A549 (cell line): ENCODE measurements around the gene SCN9A. TPM values are rescaled to one million over a fixed set of nuclear protein-coding genes. Genes with fewer than 3 reads are reported as not detected.

ENCODE experiments used
- ATAC-seq, 2 experiments: fragments of 200-7000 bp in 1 of 2; fragments of >200 bp in 1 of 2; cut with Nextera tagmentation in 1 of 2; cut with Tn5 transposase in 1 of 2; 3 replicates each; pipeline versions ENCODE4 v1.8.0 to v1.9.1; 2018 to 2020; ENCODE audit warnings: mild to moderate bottlenecking in 1 of 2, moderate library complexity in 1 of 2
- CTCF ChIA-PET: fragments of 300-600 bp; sonication (Branson Sonifier 250); formaldehyde crosslinking; extraction: SDS; loops from one replicate; lab custom pipeline; 2021; ENCODE audit warnings: antibody characterized with exemption, inconsistent platforms; lab: Yijun Ruan, JAX
- POLR2A ChIA-PET: fragments of 350-600 bp; formaldehyde crosslinking; extraction: SDS; loops from one replicate; lab custom pipeline; 2021; ENCODE audit warnings: antibody characterized with exemption, inconsistent platforms; lab: Yijun Ruan, JAX
- DNase-seq, 2 experiments: peaks; one replicate each; pipeline versions ENCODE4 v3.0.0 to v3.0.0-alpha.2; 2011 to 2016; ENCODE audit warnings: low read depth in 1 of 2, low spot score in 1 of 2
- FAIRE-seq: peaks from 2 replicates; lab custom pipeline; 2011; peaks lifted over from hg19 to GRCh38; lab: Jason Lieb, UNC
- H3K27ac ChIP-seq, 2 experiments: fragments of >200 bp; sonication (Bioruptor Twin); formaldehyde crosslinking; 3 replicates each; pipeline ENCODE4 v1.5.1; 2016 to 2017
- H3K4me1 ChIP-seq: fragments of >200 bp; sonication (Bioruptor Twin); formaldehyde crosslinking; 3 replicates; pipeline ENCODE4 v1.6.1; 2016
- H3K4me2 ChIP-seq: fragments of >200 bp; sonication (Bioruptor Twin); formaldehyde crosslinking; 3 replicates; pipeline ENCODE4 v1.6.1; 2016
- H3K4me3 ChIP-seq: fragments of >200 bp; sonication (Bioruptor Twin); formaldehyde crosslinking; 3 replicates; pipeline ENCODE4 v1.5.1; 2016
- H3K9me3 ChIP-seq: fragments of >200 bp; sonication (Bioruptor Twin); formaldehyde crosslinking; 3 replicates; pipeline ENCODE4 v1.6.1; 2016
- BHLHE40 ChIP-seq: IDR thresholded peaks from 2 replicates; pipeline ENCODE4 v1.6.1; 2012; ENCODE audit warnings: low read depth, low read length, inconsistent platforms
- CHD2 ChIP-seq: fragments of 150-350 bp; IDR thresholded peaks from 2 replicates; pipeline ENCODE4 v1.6.1; 2014; ENCODE audit warnings: low read length; ENCODE audit not compliant: partially characterized antibody
- EP300 ChIP-seq, 2 experiments: fragments of >200 bp; sonication (Bioruptor Twin); formaldehyde crosslinking; IDR thresholded peaks; 2 replicates in 1 of 2; 3 replicates in 1 of 2; pipeline ENCODE4 v1.6.1; 2016 to 2017
- FOSL2 ChIP-seq, 2 experiments: fragments of 450-650 bp in 1 of 2; fragments of >200 bp in 1 of 2; sonication (Bioruptor Twin) in 1 of 2; formaldehyde crosslinking; IDR thresholded peaks; 2 replicates each; pipeline versions ENCODE4 v1.5.0 to v1.6.1; 2016 to 2020; ENCODE audit warnings: mild to moderate bottlenecking in 1 of 2, moderate library complexity in 1 of 2
- FOXS1 ChIP-seq: fragments of 250-450 bp; sonication (Bioruptor Pico); IDR thresholded peaks from 2 replicates; pipeline ENCODE4 v1.5.0; 2020; ENCODE audit warnings: mild to moderate bottlenecking, moderate library complexity
- HDAC2 ChIP-seq: fragments of 200-600 bp; sonication (generic); IDR thresholded peaks from 2 replicates; pipeline ENCODE4 v1.6.1; 2016
- HOXA7 ChIP-seq: fragments of 250-450 bp; sonication (Bioruptor Pico); IDR thresholded peaks from 2 replicates; pipeline ENCODE4 v1.5.0; 2020; ENCODE audit warnings: mild to moderate bottlenecking, moderate library complexity
- HOXB13 ChIP-seq: fragments of 250-450 bp; sonication (Bioruptor Pico); IDR thresholded peaks from 2 replicates; pipeline ENCODE4 v1.5.0; 2020; ENCODE audit warnings: low read depth, mild to moderate bottlenecking, moderate library complexity
- KDM1A ChIP-seq: fragments of 200-600 bp; sonication (generic); IDR thresholded peaks from 2 replicates; pipeline ENCODE4 v1.6.1; 2016; ENCODE audit warnings: low read depth, mild to moderate bottlenecking
- MAFK ChIP-seq: fragments of 450-650 bp; IDR thresholded peaks from 2 replicates; pipeline ENCODE4 v1.6.1; 2014; ENCODE audit not compliant: partially characterized antibody
- MAZ ChIP-seq: fragments of 150-350 bp; IDR thresholded peaks from 2 replicates; pipeline ENCODE4 v1.6.1; 2014; ENCODE audit warnings: antibody characterized with exemption, low read depth, low read length, borderline replicate concordance
- NPAS2 ChIP-seq: fragments of 250-450 bp; sonication (Bioruptor Pico); IDR thresholded peaks from 2 replicates; pipeline ENCODE4 v1.8.0; 2022; ENCODE audit warnings: mild to moderate bottlenecking, moderate library complexity, borderline replicate concordance
- NR3C1 ChIP-seq: fragments of >200 bp; sonication (Bioruptor Twin); formaldehyde crosslinking; IDR thresholded peaks from 3 replicates; pipeline ENCODE4 v1.6.1; 2017
- POLR2A ChIP-seq: IDR thresholded peaks from 2 replicates; pipeline ENCODE4 v1.6.1; 2012; ENCODE audit warnings: mild to moderate bottlenecking, low read length
- POLR2AphosphoS2 ChIP-seq: conservative IDR thresholded peaks from 2 replicates; pipeline ENCODE4 v1.6.1; 2012; ENCODE audit warnings: low read length, improper control_type of control experiment, inconsistent platforms
- RAD21 ChIP-seq, 2 experiments: fragments of >200 bp in 1 of 2; sonication (Bioruptor Twin) in 1 of 2; formaldehyde crosslinking in 1 of 2; IDR thresholded peaks in 1 of 2; conservative IDR thresholded peaks in 1 of 2; 2 replicates in 1 of 2; 3 replicates in 1 of 2; pipeline ENCODE4 v1.6.1; 2012 to 2018; ENCODE audit warnings: inconsistent platforms in 1 of 2
- RCOR1 ChIP-seq: fragments of 150-350 bp; IDR thresholded peaks from 2 replicates; pipeline ENCODE4 v1.6.1; 2014; ENCODE audit warnings: antibody characterized with exemption, low read length, low read depth
- RFX5 ChIP-seq: fragments of 450-650 bp; IDR thresholded peaks from 2 replicates; pipeline ENCODE4 v1.7.1; 2014; ENCODE audit warnings: antibody characterized with exemption, mild to moderate bottlenecking, moderate library complexity
- RNF2 ChIP-seq: fragments of 200-600 bp; sonication (generic); IDR thresholded peaks from 2 replicates; pipeline ENCODE4 v1.6.1; 2016; ENCODE audit warnings: low read depth, mild to moderate bottlenecking, antibody characterized with exemption, moderate library complexity, borderline replicate concordance
- SREBF2 ChIP-seq: fragments of 450-650 bp; IDR thresholded peaks from 2 replicates; pipeline ENCODE4 v1.6.1; 2014; ENCODE audit warnings: mild to moderate bottlenecking, moderate library complexity
- WGBS: methylation state at CpG from one replicate; pipeline ENCODE4 v1.1.6; 2017; ENCODE audit errors: missing lambda C conversion rate; 5-methylcytosine and 5-hydroxymethylcytosine counted together
- polyA plus RNA-seq, 4 experiments: library from polyadenylated mRNA; depleted of rRNA in 3 of 4; stranded (reverse); fragments of >200 nt; fragmentation: RNase III in 1 of 4; extraction: RNeasy Plus Mini Kit Qiagen cat#74134 plus additional on column Dnase treatment in 1 of 4; gene quantifications; 2 replicates in 3 of 4; 3 replicates in 1 of 4; pipeline ENCODE4 v1.2.3, GENCODE V29; 2011 to 2017
- TF ChIP-seq, protein P1 (sequence below): fragments of 200-600 bp; sonication (generic); IDR thresholded peaks from 2 replicates; pipeline ENCODE4 v1.6.1; 2016; ENCODE audit warnings: antibody characterized with exemption, mild to moderate bottlenecking, moderate library complexity
- TF ChIP-seq, protein P2 (sequence below): IDR thresholded peaks from 2 replicates; pipeline ENCODE4 v1.6.1; 2012
- TF ChIP-seq, protein P3 (sequence below): fragments of 150-350 bp; IDR thresholded peaks from 2 replicates; pipeline ENCODE4 v1.6.1; 2014; ENCODE audit warnings: low read depth, mild to moderate bottlenecking, low read length
- TF ChIP-seq, protein P4 (sequence below): fragments of 450-650 bp; IDR thresholded peaks from 2 replicates; pipeline ENCODE4 v1.6.1; 2014; ENCODE audit warnings: antibody characterized with exemption
- TF ChIP-seq, protein P5 (sequence below): fragments of 250-450 bp; sonication (Bioruptor Pico); IDR thresholded peaks from 2 replicates; pipeline ENCODE4 v1.5.0; 2020; ENCODE audit warnings: low read depth, mild to moderate bottlenecking, moderate library complexity
- TF ChIP-seq, protein P6 (sequence below): fragments of 250-450 bp; sonication (Bioruptor Pico); IDR thresholded peaks from 2 replicates; pipeline ENCODE4 v1.5.0; 2021; ENCODE audit warnings: mild to moderate bottlenecking, moderate library complexity, borderline replicate concordance

The SCN9A gene
- polyA plus RNA-seq, 2 of the 4 experiments (the other 2 are of a cell fraction), result 7.7 to 23.6 TPM

DNA sequence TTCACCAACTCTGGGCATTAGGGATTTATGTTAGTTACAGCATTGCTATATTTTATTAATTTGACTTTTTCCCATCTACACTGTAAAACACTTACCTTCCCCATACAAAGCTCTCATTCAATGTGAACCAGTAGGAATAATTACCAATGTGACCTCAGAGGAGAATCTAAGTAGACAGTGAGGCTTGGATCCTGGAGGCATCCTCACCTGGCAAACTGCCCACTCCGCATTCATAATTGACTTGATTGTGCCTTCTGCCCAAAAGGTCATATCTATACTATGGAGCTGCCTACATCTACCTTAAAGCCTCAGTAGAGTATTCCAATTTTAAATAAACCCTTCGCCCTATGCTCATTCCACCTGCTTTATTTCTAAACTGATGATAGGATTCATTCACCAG lies 202.5 kb downstream of the SCN9A start:
- ATAC-seq (no peak), FAIRE-seq (no peak), DNase-seq (no peak)
- TF ChIP-seq RFX5, result no peak
- no peak for TF ChIP-seq NPAS2 (CRISPR knock-in tag)
- TF ChIP-seq HDAC2, result no peak
- TF ChIP-seq, protein P1, sequence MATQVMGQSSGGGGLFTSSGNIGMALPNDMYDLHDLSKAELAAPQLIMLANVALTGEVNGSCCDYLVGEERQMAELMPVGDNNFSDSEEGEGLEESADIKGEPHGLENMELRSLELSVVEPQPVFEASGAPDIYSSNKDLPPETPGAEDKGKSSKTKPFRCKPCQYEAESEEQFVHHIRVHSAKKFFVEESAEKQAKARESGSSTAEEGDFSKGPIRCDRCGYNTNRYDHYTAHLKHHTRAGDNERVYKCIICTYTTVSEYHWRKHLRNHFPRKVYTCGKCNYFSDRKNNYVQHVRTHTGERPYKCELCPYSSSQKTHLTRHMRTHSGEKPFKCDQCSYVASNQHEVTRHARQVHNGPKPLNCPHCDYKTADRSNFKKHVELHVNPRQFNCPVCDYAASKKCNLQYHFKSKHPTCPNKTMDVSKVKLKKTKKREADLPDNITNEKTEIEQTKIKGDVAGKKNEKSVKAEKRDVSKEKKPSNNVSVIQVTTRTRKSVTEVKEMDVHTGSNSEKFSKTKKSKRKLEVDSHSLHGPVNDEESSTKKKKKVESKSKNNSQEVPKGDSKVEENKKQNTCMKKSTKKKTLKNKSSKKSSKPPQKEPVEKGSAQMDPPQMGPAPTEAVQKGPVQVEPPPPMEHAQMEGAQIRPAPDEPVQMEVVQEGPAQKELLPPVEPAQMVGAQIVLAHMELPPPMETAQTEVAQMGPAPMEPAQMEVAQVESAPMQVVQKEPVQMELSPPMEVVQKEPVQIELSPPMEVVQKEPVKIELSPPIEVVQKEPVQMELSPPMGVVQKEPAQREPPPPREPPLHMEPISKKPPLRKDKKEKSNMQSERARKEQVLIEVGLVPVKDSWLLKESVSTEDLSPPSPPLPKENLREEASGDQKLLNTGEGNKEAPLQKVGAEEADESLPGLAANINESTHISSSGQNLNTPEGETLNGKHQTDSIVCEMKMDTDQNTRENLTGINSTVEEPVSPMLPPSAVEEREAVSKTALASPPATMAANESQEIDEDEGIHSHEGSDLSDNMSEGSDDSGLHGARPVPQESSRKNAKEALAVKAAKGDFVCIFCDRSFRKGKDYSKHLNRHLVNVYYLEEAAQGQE, result no peak
- TF ChIP-seq, protein P2, sequence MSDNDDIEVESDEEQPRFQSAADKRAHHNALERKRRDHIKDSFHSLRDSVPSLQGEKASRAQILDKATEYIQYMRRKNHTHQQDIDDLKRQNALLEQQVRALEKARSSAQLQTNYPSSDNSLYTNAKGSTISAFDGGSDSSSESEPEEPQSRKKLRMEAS, result no peak
- TF ChIP-seq SREBF2, result no peak
- TF ChIP-seq HOXA7 (CRISPR knock-in tag), result no peak
- TF ChIP-seq BHLHE40, result no peak
- TF ChIP-seq, protein P3, sequence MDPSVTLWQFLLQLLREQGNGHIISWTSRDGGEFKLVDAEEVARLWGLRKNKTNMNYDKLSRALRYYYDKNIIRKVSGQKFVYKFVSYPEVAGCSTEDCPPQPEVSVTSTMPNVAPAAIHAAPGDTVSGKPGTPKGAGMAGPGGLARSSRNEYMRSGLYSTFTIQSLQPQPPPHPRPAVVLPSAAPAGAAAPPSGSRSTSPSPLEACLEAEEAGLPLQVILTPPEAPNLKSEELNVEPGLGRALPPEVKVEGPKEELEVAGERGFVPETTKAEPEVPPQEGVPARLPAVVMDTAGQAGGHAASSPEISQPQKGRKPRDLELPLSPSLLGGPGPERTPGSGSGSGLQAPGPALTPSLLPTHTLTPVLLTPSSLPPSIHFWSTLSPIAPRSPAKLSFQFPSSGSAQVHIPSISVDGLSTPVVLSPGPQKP, result no peak
- TF ChIP-seq HOXB13 (CRISPR knock-in tag), result no peak
- TF ChIP-seq POLR2A, result no peak
- no peak for TF ChIP-seq MAZ
- no peak for TF ChIP-seq RAD21 (conservative IDR thresholded peaks at IDR 0.05 in 1 of 2, IDR thresholded peaks at IDR 0.05 in 1 of 2)
- no peak for TF ChIP-seq POLR2AphosphoS2
- TF ChIP-seq RNF2, result no peak
- no peaks in the 10 kb centered on the region for H3K9me3 ChIP-seq
- H3K4me3 ChIP-seq, result no peak overlapping the region
- H3K4me1 ChIP-seq, result no peaks in the 10 kb centered on the region
- no peak overlapping the region for H3K4me2 ChIP-seq
- ChIA-PET CTCF (interaction anchor here (1.1 kb wide), 1 partner anchor 9 kb away, joined by 3 read pairs; no protein-coding TSS in a partner anchor), POLR2A (no interaction called here)
- no peak overlapping the region for H3K27ac ChIP-seq
- WGBS, result 69% methylated on average over 2 of the region's 2 CpGs

DNA sequence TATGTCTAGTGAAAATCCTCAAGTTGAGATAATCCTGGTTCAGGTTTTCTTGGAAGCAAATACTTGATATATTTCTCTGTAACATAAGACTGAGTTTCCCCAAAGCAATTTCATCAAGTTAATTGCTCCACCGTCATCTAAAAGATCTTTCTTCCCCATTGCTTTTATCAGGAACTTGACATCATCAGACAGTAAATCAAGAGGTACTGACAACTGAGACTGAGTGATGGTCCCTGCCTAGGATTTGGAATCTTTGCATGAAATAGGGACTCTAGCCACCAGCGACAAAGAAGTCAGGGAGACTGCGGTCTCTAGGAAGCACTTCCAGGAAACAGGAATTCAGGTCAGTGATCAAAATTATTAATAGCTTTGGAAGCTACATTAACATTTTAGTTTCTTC lies 204.5 kb downstream of the SCN9A start:
- ATAC-seq, result no peak
- no peak for FAIRE-seq
- POLR2A ChIA-PET, result no interaction called here
- DNase-seq, result no peak
- 72% methylated on average over 3 of the region's 3 CpGs for WGBS
- H3K4me2 ChIP-seq, result no peak overlapping the region
- H3K4me3 ChIP-seq, result no peak overlapping the region
- no peak overlapping the region for H3K27ac ChIP-seq
- TF ChIP-seq, protein P4, sequence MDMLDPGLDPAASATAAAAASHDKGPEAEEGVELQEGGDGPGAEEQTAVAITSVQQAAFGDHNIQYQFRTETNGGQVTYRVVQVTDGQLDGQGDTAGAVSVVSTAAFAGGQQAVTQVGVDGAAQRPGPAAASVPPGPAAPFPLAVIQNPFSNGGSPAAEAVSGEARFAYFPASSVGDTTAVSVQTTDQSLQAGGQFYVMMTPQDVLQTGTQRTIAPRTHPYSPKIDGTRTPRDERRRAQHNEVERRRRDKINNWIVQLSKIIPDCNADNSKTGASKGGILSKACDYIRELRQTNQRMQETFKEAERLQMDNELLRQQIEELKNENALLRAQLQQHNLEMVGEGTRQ, result no peak
- TF ChIP-seq EP300 (IDR thresholded peaks at IDR 0.05), result no peak
- TF ChIP-seq, all 56 proteins: peak for 0
- H3K4me1 ChIP-seq, result no peaks in the 10 kb centered on the region
- H3K9me3 ChIP-seq, result no peaks in the 10 kb centered on the region
- CTCF ChIA-PET, result interaction anchor here (1.0 kb wide), 1 partner anchor 9 kb away, joined by 3 read pairs; no protein-coding TSS in a partner anchor

DNA sequence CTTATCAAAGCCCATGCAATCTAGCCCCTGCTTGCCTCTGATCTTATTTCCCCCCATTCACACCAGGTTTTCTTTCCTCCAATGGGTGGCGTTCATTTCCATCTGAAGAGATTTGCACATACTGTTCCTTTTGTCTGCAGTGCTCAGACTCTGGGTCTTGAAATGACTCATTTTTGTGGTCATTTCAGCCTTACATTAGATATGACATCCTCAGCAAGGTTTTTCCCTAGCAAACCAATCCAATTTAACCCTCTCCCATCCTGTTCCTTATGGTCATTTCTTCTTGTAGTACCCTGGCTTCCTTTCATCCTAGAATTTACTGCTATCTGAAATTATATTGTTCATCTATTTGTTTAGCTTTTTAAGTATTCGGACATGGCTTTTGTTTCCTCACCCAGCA lies 205.4 kb downstream of the SCN9A start:
- no peak overlapping the region for H3K27ac ChIP-seq
- FAIRE-seq, result no peak
- CTCF ChIA-PET, result no interaction called here
- no peaks in the 10 kb centered on the region for H3K9me3 ChIP-seq
- no peak for TF ChIP-seq FOSL2 (IDR thresholded peaks at IDR 0.05)
- TF ChIP-seq FOSL2 (CRISPR knock-in tag; IDR thresholded peaks at IDR 0.05), result no peak
- TF ChIP-seq, protein P5, sequence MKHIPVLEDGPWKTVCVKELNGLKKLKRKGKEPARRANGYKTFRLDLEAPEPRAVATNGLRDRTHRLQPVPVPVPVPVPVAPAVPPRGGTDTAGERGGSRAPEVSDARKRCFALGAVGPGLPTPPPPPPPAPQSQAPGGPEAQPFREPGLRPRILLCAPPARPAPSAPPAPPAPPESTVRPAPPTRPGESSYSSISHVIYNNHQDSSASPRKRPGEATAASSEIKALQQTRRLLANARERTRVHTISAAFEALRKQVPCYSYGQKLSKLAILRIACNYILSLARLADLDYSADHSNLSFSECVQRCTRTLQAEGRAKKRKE, result no peak
- no peak for TF ChIP-seq SREBF2
- TF ChIP-seq, protein P6, sequence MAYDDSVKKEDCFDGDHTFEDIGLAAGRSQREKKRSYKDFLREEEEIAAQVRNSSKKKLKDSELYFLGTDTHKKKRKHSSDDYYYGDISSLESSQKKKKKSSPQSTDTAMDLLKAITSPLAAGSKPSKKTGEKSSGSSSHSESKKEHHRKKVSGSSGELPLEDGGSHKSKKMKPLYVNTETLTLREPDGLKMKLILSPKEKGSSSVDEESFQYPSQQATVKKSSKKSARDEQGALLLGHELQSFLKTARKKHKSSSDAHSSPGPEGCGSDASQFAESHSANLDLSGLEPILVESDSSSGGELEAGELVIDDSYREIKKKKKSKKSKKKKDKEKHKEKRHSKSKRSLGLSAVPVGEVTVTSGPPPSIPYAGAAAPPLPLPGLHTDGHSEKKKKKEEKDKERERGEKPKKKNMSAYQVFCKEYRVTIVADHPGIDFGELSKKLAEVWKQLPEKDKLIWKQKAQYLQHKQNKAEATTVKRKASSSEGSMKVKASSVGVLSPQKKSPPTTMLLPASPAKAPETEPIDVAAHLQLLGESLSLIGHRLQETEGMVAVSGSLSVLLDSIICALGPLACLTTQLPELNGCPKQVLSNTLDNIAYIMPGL (CRISPR knock-in tag), result no peak
- no peak for TF ChIP-seq KDM1A
- no peak for TF ChIP-seq NR3C1
- no peak for TF ChIP-seq FOXS1 (CRISPR knock-in tag)
- TF ChIP-seq CHD2, result no peak
- no peak for TF ChIP-seq MAFK
- no peak for TF ChIP-seq RCOR1
- WGBS, result 47% methylated on average over 2 of the region's 2 CpGs
- no peak for DNase-seq
- H3K4me3 ChIP-seq, result no peak overlapping the region
- POLR2A ChIA-PET, result no interaction called here
- no peak for ATAC-seq
- no peak overlapping the region for H3K4me2 ChIP-seq
- H3K4me1 ChIP-seq, result no peaks in the 10 kb centered on the region
